22Rv1 (cell line): ENCODE measurements around the gene FAM13B.

Experiments used
- H3K27ac ChIP-seq: fragments of 450-650 bp; 2 replicates; pipeline ENCODE4 v1.5.1; 2017
- CTCF ChIP-seq: fragments of 450-650 bp; IDR thresholded peaks from 2 replicates; pipeline ENCODE4 v1.5.1; 2017; ENCODE audit warnings: mild to moderate bottlenecking
- ZFX ChIP-seq: fragments of 450-650 bp; IDR thresholded peaks from 2 replicates; pipeline ENCODE4 v1.6.1; 2017; ENCODE audit warnings: antibody characterized with exemption, borderline replicate concordance

Gene FAM13B

GRCh38 chr5:138021771-138022170 is 11.1 kb downstream of the FAM13B start:
- TF ChIP-seq ZFX (no peak), CTCF (no peak)
- no peak overlapping the region for H3K27ac ChIP-seq

GRCh38 chr5:138018849-138019248 is 14.0 kb downstream of the FAM13B start:
- H3K27ac ChIP-seq = no peak overlapping the region
- TF ChIP-seq CTCF (no peak), ZFX (no peak)

- H3K27ac ChIP-seq = no peak overlapping the region
- TF ChIP-seq ZFX (no peak), CTCF (no peak)
Measured at GRCh38 chr5:138015916-138016315, 17.0 kb downstream of the FAM13B start.

- no peak for TF ChIP-seq ZFX
- no peak for TF ChIP-seq CTCF
- no peak overlapping the region for H3K27ac ChIP-seq
Measured at GRCh38 chr5:138011991-138012390, 20.9 kb downstream of the FAM13B start.

- TF ChIP-seq CTCF = no peak
- TF ChIP-seq ZFX = no peak
- H3K27ac ChIP-seq = no peak overlapping the region
Measured at GRCh38 chr5:138000102-138000723, 32.7 kb downstream of the FAM13B start.

GRCh38 chr5:137997726-137998213 is 35.1 kb downstream of the FAM13B start:
- no peak overlapping the region for H3K27ac ChIP-seq
- no peak for TF ChIP-seq ZFX
- no peak for TF ChIP-seq CTCF

GRCh38 chr5:137995749-137996128 is 37.1 kb downstream of the FAM13B start:
- H3K27ac ChIP-seq = no peak overlapping the region
- no peak for TF ChIP-seq CTCF
- no peak for TF ChIP-seq ZFX
